IPS-15b (cell line): ENCODE results near the gene UCHL3.
"Not testable (repeated sequence)": the region's sequence is repeated elsewhere in the genome, so short reads cannot be mapped to it uniquely, and the experiment has no call there.

Source experiments
- H3K27me3 ChIP-seq: one replicate; pipeline ENCODE4 v1.6.1; 2013; ENCODE audit warnings: low read length; ENCODE audit not compliant: control insufficient read depth, insufficient read depth
- H3K36me3 ChIP-seq: one replicate; pipeline ENCODE4 v1.6.1; 2013; ENCODE audit warnings: low read length; ENCODE audit not compliant: control insufficient read depth, insufficient read depth
- H3K4me1 ChIP-seq: one replicate; pipeline ENCODE4 v1.6.1; 2013; ENCODE audit warnings: mild to moderate bottlenecking, low read length; ENCODE audit not compliant: control insufficient read depth, insufficient read depth
- H3K4me3 ChIP-seq: one replicate; pipeline ENCODE4 v1.5.1; 2013; ENCODE audit warnings: low read depth, low read length
- H3K9ac ChIP-seq: one replicate; pipeline ENCODE4 v1.6.1; 2013; ENCODE audit warnings: low read depth, mild to moderate bottlenecking, low read length
- H3K9me3 ChIP-seq: one replicate; pipeline ENCODE4 v1.6.1; 2013; ENCODE audit warnings: mild to moderate bottlenecking, low read length; ENCODE audit not compliant: control insufficient read depth, insufficient read depth

UCHL3 gene

DNA sequence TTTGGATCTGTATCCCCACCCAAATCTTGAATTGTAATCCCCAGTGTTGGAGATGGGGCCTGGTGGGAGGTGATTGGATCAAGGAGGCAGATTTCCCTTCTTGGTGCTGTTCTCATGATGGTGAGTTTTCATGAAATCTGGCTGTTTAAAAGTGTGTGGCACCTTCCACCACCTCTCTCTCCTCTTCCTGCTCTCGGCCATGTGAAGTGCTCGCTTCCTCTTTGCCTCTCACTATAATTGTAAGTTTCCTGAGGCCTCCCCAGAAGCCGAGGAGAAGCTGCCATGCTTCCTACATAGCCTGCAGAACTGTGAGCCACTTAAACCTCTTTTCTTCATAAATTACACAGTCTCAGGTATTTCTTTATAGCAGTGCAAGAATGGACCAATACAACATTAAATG is 27.6 kb upstream of the UCHL3 start:
- Histone ChIP-seq H3K4me1 (no peaks in the 10 kb centered on the region), H3K9me3 (no peaks in the 10 kb centered on the region), H3K27me3 (no peaks in the 10 kb centered on the region), H3K9ac (no peak overlapping the region), H3K4me3 (no peak overlapping the region), H3K36me3 (no peaks in the 10 kb centered on the region)

DNA sequence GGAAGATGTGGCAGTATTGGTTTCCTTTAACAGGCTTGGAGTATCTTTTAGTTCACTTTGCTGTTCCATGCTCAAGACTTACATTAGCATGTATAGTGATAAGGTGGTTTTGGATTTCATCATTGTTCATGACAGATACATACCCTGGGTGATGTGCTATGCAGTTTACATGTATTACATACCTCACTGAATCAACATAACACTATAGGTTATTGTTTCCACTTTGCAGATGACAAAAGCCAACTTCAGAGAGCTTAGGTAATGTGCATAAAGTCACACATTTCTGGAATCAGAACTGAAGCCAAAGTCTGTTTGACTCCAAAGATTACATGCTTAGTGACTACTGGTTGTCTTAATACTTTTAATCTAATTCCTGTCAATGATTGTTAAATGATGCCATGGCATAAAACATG is 19.0 kb upstream of the UCHL3 start:
- Histone ChIP-seq H3K9ac (no peak overlapping the region), H3K9me3 (no peaks in the 10 kb centered on the region), H3K4me1 (no peaks in the 10 kb centered on the region), H3K27me3 (no peaks in the 10 kb centered on the region), H3K36me3 (peaks cover 2% of the 10 kb centered on the region), H3K4me3 (no peak overlapping the region)

DNA sequence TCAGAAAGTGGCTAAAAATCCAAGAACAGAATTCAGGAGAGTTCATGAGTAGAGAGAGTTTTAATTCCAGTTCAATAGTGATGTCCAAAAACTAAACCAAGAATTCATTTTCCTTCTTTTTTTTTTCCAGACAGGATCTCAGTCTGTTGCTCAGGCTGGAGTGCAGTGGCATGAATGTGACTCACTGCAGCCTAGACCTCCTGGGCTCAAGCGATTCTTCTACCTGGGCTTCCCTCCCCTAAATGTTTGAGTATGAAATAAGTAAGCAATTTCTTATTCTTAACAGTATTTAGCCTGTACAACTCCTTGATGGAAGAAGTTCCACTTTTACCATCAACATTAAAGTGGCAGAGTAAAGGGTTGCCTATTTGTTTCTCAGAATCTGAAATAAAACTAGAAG is 15.7 kb upstream of the UCHL3 start:
- Histone ChIP-seq H3K4me3 (no peak overlapping the region), H3K36me3 (no peaks in the 10 kb centered on the region), H3K9ac (no peak overlapping the region), H3K9me3 (no peaks in the 10 kb centered on the region), H3K4me1 (peaks cover 5% of the 10 kb centered on the region), H3K27me3 (no peaks in the 10 kb centered on the region)

DNA sequence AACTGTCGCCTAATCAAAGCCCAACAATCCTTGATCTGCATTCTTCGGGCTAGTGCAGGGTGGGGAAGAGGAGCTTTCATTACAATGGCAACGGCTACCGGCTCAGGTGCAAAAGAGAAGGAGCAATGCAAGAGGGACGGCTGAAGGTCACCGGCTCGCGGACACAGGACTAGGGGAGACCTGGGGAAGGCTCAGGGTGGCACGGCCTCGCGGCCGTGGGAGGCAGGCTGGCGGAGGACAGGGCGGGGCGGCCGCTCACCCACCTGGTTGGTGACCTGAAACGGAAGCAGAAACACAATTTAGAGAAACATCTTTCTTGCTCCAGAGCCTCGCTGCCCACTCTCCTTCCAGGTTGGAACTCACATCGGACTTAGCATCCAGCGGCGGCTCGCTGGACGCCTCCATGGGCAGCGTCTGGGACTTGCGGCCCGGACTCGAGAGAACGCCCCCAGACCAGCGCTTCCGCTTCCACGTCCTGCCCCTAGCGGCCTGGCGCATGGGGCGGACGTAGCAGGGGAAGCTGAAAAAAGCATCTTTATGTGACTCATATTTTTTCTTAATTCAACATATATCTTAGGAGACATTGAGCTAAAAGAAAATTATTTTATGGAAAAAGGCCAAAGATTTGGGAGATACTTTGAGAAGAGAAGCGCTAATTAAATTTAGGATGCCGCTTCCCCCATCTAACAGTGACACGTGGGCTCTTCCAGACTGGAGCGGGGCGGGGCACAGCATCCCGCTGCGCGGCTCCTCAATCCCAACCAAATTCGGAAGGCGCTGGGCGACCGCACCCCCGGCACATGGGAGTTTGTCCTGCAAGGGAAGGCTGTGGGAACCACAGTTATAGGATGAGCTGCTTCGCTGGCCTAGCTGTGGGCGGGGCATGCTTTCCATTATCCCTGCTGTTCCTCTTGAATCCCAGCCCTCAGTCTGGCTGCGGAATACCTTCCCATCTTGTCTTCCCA is 11.9 kb upstream of the UCHL3 start, which contains the start of gene COMMD6:
TSS of gene COMMD6 (minus strand) at position 441 of the 965 bp plus-strand sequence. CDS start at position 405, 36 bp downstream.
- H3K4me3 ChIP-seq = peak within 1 kb of the TSS; percentile 90
- peaks cover 5% of the 10 kb centered on the region for H3K4me1 ChIP-seq
- peak within 1 kb of the TSS; percentile 57 for H3K9ac ChIP-seq
- no peaks in the 10 kb centered on the region for H3K9me3 ChIP-seq
- no peaks in the 10 kb centered on the region for H3K27me3 ChIP-seq
- no peaks in the 10 kb centered on the region for H3K36me3 ChIP-seq

DNA sequence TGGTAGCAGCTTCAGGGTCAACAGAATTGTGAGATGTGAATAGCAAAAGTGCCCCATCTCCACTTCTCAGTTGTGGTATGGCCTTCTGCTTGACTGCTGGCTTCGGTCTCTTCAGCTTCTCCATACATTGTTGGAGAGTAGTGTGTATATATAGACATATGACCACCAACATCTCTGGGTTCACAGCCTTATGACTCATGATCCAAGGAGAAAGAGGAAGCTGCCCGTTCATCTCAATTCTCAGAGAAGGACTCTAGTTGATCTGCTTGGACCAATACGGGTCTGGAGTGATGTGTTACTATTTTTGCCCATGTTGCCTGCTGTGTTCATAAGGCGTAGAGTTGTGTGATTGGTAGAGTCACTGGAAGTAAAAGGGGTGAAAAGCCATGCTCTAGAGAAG is 8.3 kb upstream of the UCHL3 start:
- Histone ChIP-seq H3K9me3 (no peaks in the 10 kb centered on the region), H3K36me3 (no peaks in the 10 kb centered on the region), H3K4me3 (no peak overlapping the region), H3K4me1 (peaks cover 2% of the 10 kb centered on the region), H3K27me3 (no peaks in the 10 kb centered on the region), H3K9ac (no peak overlapping the region)

DNA sequence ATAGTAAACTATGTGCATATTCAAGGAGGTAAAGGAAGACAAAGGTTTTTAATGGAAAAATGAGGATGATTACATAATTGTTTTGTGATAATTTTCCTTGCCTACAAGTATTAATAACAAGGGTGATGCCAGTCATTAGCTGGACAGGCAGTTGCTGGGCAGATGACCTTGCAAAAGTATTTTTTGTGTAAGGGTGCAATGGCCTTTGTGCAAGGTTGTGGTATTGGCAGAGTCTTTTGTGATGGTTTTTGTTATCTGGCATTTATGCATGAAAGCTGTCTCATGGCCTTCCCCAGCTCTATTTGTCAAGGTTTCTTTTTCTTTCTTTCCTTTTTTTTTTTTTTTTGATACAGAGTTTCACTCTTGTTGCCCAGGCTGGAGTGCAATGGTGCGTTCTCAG is 7.6 kb upstream of the UCHL3 start:
- no peaks in the 10 kb centered on the region for H3K4me1 ChIP-seq
- no peaks in the 10 kb centered on the region for H3K36me3 ChIP-seq
- no peak overlapping the region for H3K9ac ChIP-seq
- H3K27me3 ChIP-seq = no peaks in the 10 kb centered on the region
- H3K9me3 ChIP-seq = no peaks in the 10 kb centered on the region
- no peak overlapping the region for H3K4me3 ChIP-seq

DNA sequence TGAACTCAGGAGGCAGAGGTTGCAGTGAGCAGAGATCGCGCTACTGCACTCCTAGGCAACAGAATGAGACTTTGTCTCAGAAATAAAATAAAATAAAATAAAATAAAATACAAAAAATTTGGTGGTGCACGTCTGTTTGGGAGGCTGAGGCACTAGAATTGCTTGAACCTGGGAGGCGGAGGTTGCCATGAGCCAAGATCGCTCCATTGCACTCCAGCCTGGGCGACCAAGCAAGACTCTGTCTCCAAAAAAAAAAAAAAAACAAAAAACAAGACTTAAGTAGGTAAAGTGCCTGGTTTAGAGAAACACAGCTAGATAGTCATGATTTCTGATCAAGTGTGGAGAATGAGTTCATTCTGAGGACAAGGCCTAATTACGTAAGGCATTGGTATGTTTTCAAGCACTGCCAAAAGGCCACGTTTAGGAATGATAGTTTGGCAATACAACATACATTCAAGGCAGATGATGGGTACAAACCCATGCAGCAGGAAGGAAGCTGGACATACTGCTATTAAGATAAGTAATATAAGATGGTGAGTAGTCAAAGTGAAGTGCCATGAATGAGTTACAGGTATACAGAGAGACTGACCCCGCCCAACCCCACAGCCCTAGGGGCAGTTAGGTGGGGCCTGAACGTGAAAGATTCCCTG is 4.8 kb upstream of the UCHL3 start:
- Histone ChIP-seq H3K27me3 (peaks cover 9% of the 10 kb centered on the region), H3K9me3 (no peaks in the 10 kb centered on the region), H3K4me1 (no peaks in the 10 kb centered on the region), H3K9ac (no peak overlapping the region), H3K36me3 (no peaks in the 10 kb centered on the region), H3K4me3 (no peak overlapping the region)

DNA sequence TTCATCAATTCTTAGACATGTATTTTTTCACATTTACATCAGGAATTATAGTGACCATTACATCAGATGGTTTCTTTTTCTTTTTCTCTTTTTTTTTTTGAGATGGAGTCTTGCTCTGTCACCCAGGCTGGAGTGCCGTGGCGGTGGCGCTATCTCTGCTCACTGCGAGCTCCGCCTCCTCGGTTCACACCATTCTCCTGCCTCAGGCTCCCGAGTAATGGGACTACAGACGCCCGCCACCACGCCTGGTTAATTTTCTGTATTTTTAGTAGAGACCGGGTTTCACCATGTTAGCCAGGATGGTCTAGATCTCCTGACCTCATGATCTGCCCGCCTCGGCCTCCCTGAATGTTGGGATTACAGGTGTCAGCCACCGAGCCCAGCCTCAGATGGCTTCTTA is 4.2 kb upstream of the UCHL3 start:
- not testable (repeated sequence) for H3K27me3 ChIP-seq, H3K9ac ChIP-seq, H3K36me3 ChIP-seq, H3K4me3 ChIP-seq, H3K4me1 ChIP-seq, H3K9me3 ChIP-seq

DNA sequence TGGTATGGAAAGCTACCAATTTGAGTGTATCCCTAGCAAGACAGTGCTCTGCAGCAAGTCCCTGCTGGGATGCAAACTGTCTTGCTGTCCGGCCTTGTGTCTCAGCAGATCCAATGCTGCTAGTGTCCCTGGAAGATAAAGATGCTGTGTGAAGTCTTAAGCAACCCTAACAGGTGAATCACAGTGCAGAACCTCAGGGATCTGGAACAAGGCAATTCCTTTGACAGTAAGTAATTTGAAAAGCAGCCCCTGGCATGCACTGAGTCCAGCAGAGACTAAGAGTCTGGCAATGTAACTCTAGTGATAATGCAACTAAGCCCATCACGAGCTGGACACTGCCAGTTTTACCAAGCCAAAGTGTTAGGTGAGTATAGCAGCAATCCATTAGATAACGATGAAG is 1.7 kb upstream of the UCHL3 start:
- Histone ChIP-seq H3K36me3 (no peaks in the 10 kb centered on the region), H3K9ac (no peak overlapping the region), H3K9me3 (no peaks in the 10 kb centered on the region), H3K4me3 (no peak overlapping the region), H3K4me1 (peaks cover 3% of the 10 kb centered on the region), H3K27me3 (peaks cover 9% of the 10 kb centered on the region)

DNA sequence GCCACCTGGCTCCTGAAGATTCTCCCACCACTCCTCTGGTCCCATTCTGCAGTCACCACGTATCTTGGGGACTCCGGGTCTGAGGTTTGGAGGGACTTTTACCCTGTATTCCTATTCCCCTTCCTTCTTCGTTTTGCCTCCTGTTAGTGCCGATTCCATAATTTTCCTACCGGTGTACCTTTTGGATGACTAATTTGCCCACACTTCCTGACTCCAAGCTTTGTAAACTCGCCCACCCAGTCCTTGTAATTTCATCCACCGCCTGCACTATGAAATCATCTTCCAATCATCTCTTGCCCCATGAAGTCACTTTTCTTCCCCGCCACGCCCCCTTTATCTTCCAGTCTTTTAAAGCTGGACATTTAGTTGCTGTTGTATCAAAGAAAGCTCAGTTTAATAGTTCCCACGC is 572 bp downstream of the UCHL3 start:
- H3K9me3 ChIP-seq = no peaks in the 10 kb centered on the region
- peaks cover 3% of the 10 kb centered on the region for H3K4me1 ChIP-seq
- H3K4me3 ChIP-seq = peak overlapping the region; percentile 96
- no peaks in the 10 kb centered on the region for H3K36me3 ChIP-seq
- H3K27me3 ChIP-seq = peaks cover 9% of the 10 kb centered on the region
- H3K9ac ChIP-seq = no peak overlapping the region

DNA sequence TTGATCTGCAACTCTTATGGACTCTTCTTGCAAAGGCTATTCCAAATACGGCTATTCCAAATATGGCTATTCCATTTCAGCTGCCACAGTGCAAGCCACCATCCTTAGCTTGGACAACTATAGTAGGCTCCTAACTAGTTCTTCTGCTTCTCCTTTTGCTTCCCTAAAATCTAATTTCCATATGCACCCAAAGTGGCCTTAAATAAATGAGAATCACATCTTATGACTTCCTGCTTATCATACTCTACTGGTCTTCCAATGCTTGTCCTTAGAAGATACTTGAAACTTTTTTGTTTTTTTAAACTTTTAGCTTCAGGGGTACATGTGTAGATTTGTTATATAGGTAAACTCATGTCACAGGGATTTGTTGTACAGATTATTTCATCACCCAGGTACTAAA is 4.9 kb downstream of the UCHL3 start:
- H3K36me3 ChIP-seq = no peaks in the 10 kb centered on the region
- H3K9me3 ChIP-seq = no peaks in the 10 kb centered on the region
- no peaks in the 10 kb centered on the region for H3K27me3 ChIP-seq

DNA sequence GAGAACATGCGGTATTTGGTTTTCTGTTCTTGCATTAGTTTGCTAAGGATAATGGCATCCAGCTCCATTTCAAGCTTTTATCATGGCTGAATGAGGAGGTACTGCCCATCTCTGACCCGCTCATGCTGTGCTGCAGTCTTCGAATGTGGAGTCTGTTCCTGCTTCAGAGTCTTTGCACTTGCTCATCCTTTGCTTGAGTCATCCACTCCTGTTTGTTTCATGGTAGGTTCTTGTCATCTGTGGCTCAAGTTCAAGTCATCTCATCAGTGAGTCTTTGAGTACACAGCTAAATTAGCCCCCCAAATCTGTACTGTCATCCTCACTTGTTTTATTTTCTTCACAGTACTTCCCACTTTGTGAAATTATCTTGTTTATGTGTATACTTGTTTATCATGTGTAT is 5.4 kb downstream of the UCHL3 start:
- Histone ChIP-seq H3K9ac (no peak overlapping the region), H3K27me3 (no peaks in the 10 kb centered on the region), H3K4me3 (no peak overlapping the region), H3K36me3 (no peaks in the 10 kb centered on the region), H3K4me1 (peaks cover 3% of the 10 kb centered on the region), H3K9me3 (no peaks in the 10 kb centered on the region)

More for the DNA sequence above, 4.9 kb downstream of the UCHL3 start:
- H3K4me3 ChIP-seq = no peak overlapping the region
- H3K9ac ChIP-seq = no peak overlapping the region
- H3K4me1 ChIP-seq = peaks cover 3% of the 10 kb centered on the region
